Inflammatory macrophage (primary cell): ENCODE measurements around the gene ATL2.

Experiments
- DNase-seq, 2 donors: peaks; one replicate each; pipeline ENCODE4 v3.0.0-alpha.2; 2020 to 2022

Gene ATL2

DNA sequence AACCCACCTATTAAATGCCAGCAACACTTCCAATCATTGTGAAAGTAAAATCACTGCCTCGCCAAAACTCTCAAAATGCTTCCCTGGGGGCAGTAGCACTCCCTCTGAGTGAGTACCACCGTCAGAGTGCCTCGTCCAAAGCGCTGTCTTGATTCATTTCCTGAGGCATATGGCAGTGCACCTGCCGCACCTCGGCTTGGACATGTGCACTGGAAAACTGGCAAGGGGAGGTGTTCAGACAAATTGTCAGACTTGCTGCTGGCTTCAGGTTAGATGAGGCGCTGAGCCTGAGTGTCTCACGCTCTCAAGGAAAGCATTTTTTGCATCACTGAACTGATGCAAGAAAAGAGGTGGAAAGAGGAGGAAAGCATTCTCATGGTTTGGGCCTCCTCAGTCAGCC is 132.8 kb downstream of the ATL2 start:
- no peak for DNase-seq
